B cell (primary cell): ENCODE data around the gene ALKBH8. TPM values are rescaled to one million over a fixed set of nuclear protein-coding genes. Genes with fewer than 3 reads are reported as not detected.

Source experiments
- ATAC-seq: fragments of 200-7000 bp; cut with Tn5 transposase; one replicate; pipeline ENCODE4 v1.10.0; 2021; ENCODE audit warnings: low read depth, mild to moderate bottlenecking, moderate number of reproducible peaks, moderate library complexity
- CTCF ChIA-PET: fragments of 350-600 bp; sonication (Branson Sonifier 250); formaldehyde crosslinking; loops from one replicate; lab custom pipeline; 2021; ENCODE audit warnings: antibody characterized with exemption, inconsistent platforms; lab: Charles Lee
- POLR2A ChIA-PET: fragments of 350-600 bp; sonication (Branson Sonifier 250); formaldehyde crosslinking; loops from one replicate; lab custom pipeline; 2021; ENCODE audit warnings: antibody characterized with exemption; lab: Charles Lee
- DNase-seq: peaks from one replicate; pipeline ENCODE4 v3.0.0; 2013
- H2AFZ ChIP-seq: 2 replicates; pipeline ENCODE4 v1.6.1; 2012; ENCODE audit warnings: mild to moderate bottlenecking, low read depth, low read length; ENCODE audit not compliant: insufficient read depth, poor library complexity, severe bottlenecking
- H3K27ac ChIP-seq, 2 donors: 1 replicate in 1 of 2; 2 replicates in 1 of 2; pipeline ENCODE4 v1.5.1; 2012 to 2013; ENCODE audit warnings: low read length in 2 of 2, mild to moderate bottlenecking in 2 of 2, moderate library complexity in 1 of 2
- H3K27me3 ChIP-seq, 4 experiments: fragments of 200-600 bp in 1 of 4; sonication (generic) in 1 of 4; replicated peaks in 1 of 4; 1 replicate in 2 of 4; 2 replicates in 2 of 4; pipeline versions ENCODE4 v1.6.1 to v1.7.0; 2013 to 2016; ENCODE audit warnings: low read length in 3 of 4, mild to moderate bottlenecking in 2 of 4, mixed read lengths in 1 of 4, moderate library complexity in 1 of 4; ENCODE audit not compliant: insufficient read depth in 4 of 4, control insufficient read depth in 3 of 4; ENCODE audit errors: control extremely low read depth in 1 of 4
- H3K36me3 ChIP-seq, 2 experiments: replicated peaks in 1 of 2; 1 replicate in 1 of 2; 2 replicates in 1 of 2; pipeline versions ENCODE4 v1.6.1 to v1.7.1; 2013; ENCODE audit warnings: low read length in 1 of 2; ENCODE audit not compliant: insufficient read depth in 2 of 2, control insufficient read depth in 1 of 2; ENCODE audit errors: control extremely low read depth in 1 of 2, extremely low read depth in 1 of 2
- H3K4me1 ChIP-seq, 2 donors: fragments of 200-600 bp in 1 of 2; sonication (generic) in 1 of 2; 1 replicate in 1 of 2; 2 replicates in 1 of 2; pipeline versions ENCODE4 v1.5.1 to v1.6.1; 2013 to 2017; ENCODE audit warnings: low read length in 2 of 2; ENCODE audit not compliant: control insufficient read depth in 2 of 2, insufficient read depth in 2 of 2
- H3K4me2 ChIP-seq: replicated peaks from 2 replicates; pipeline ENCODE3; 2012; ENCODE audit warnings: mild to moderate bottlenecking, low read depth, low read length; ENCODE audit not compliant: poor library complexity, severe bottlenecking
- H3K4me3 ChIP-seq, 5 experiments: fragments of 200-600 bp in 1 of 5; sonication (generic) in 1 of 5; 1 replicate in 3 of 5; 2 replicates in 2 of 5; pipeline versions ENCODE4 v1.5.1 to v1.7.0; 2011 to 2016; ENCODE audit warnings: low read length in 4 of 5, mild to moderate bottlenecking in 4 of 5, low read depth in 2 of 5, control low read depth in 1 of 5, moderate library complexity in 1 of 5; ENCODE audit not compliant: insufficient read depth in 1 of 5; ENCODE audit errors: control extremely low read depth in 1 of 5, extremely low read depth in 1 of 5
- H3K79me2 ChIP-seq: fragments of 200-600 bp; sonication (generic); one replicate; pipeline ENCODE4 v1.6.0; 2016; ENCODE audit warnings: low read length; ENCODE audit not compliant: control insufficient read depth, insufficient read depth
- H3K9ac ChIP-seq: fragments of 200-600 bp; sonication (generic); 2 replicates; pipeline ENCODE4 v1.6.1; 2017; ENCODE audit warnings: mild to moderate bottlenecking, low read length, moderate library complexity
- H3K9me3 ChIP-seq, 3 donors: one replicate each; pipeline versions ENCODE4 v1.6.1 to v1.7.1; 2013; ENCODE audit warnings: low read length in 2 of 3; ENCODE audit not compliant: control insufficient read depth in 2 of 3, insufficient read depth in 1 of 3; ENCODE audit errors: control extremely low read depth in 1 of 3
- H4K20me1 ChIP-seq: 2 replicates; pipeline ENCODE4 v1.6.0; 2012; ENCODE audit warnings: mild to moderate bottlenecking, low read length; ENCODE audit not compliant: insufficient read depth, control insufficient read depth, poor library complexity, severe bottlenecking
- H3K27ac Mint-ChIP-seq: one replicate; pipeline ENCODE4 v1.8.0; 2021; ENCODE audit warnings: mixed read lengths
- H3K27me3 Mint-ChIP-seq: one replicate; pipeline ENCODE4 v1.8.0; 2021; ENCODE audit warnings: mixed read lengths
- H3K4me1 Mint-ChIP-seq: one replicate; pipeline ENCODE4 v1.8.0; 2021; ENCODE audit warnings: mixed read lengths
- H3K4me3 Mint-ChIP-seq: one replicate; pipeline ENCODE4 v1.8.0; 2021; ENCODE audit warnings: mixed read lengths
- H3K9me3 Mint-ChIP-seq: one replicate; pipeline ENCODE4 v1.8.0; 2022; ENCODE audit warnings: mixed read lengths; ENCODE audit not compliant: insufficient read depth
- CTCF ChIP-seq: fragments of 200-600 bp; IDR thresholded peaks from one replicate; pipeline ENCODE4 v1.8.0; 2022; ENCODE audit warnings: antibody characterized with exemption, mild to moderate bottlenecking
- EZH2 ChIP-seq: IDR thresholded peaks from 2 replicates; pipeline ENCODE4 v1.6.1; 2012; ENCODE audit warnings: borderline replicate concordance, low read depth, mild to moderate bottlenecking, moderate library complexity, low read length; ENCODE audit not compliant: insufficient read depth, poor library complexity, severe bottlenecking
- WGBS: methylation state at CpG from one replicate; pipeline ENCODE4 v1.1.5; 2013; ENCODE audit warnings: missing lambda C conversion rate; ENCODE audit not compliant: insufficient coverage; 5-methylcytosine and 5-hydroxymethylcytosine counted together
- intact Hi-C: fragments of 100-400 bp; cut with micrococcal nuclease; formaldehyde crosslinking; loops from one replicate; pipeline ENCODE4 v1.10.0; 2022
- polyA plus RNA-seq: library from polyadenylated mRNA; depleted of rRNA; stranded (reverse); fragments of >200 nt; gene quantifications from 2 replicates; pipeline ENCODE4 v1.2.3, GENCODE V29; 2012
- total RNA-seq, 2 donors: library from RNA; stranded (reverse); fragments of 120-200 nt in 1 of 2; gene quantifications; 1 replicate in 1 of 2; 2 replicates in 1 of 2; pipeline versions ENCODE4 v1.2.3 to v1.2.4, GENCODE V29; 2013 to 2022

Gene ALKBH8
- total and polyA plus RNA-seq, 2 donors (not counting 1 experiment from before 2014, with no cell fraction given): 4.0 to 13.3 TPM

DNA sequence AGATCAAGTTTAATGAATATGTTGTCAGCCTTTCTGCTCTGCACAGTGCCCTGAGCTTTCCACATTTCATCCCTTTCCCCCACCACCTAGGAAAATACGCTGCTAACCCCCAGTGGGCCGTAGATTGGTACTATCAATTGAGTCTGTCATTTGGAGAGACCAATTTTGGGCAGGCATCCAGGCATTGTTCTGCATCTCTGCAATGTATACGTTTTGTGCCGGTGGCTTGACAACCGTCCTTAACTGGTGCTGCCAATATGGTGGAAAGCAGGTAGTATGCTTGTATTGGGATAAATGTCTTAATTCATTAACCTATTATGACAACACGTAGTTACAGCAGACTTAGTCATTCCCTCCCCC, 26.7 kb upstream of the ALKBH8 start:
- H3K9ac ChIP-seq: peak overlapping the region; percentile 70
- ChIA-PET POLR2A (no interaction called here), CTCF (interaction anchor here (1.1 kb wide), 1 partner anchor 30 kb away, joined by 3 read pairs; no protein-coding TSS in a partner anchor)
- intact Hi-C loops: no loop called here
- no peak for DNase-seq
- H3K4me1 Mint-ChIP-seq: peaks cover 27% of the 10 kb centered on the region
- no peak overlapping the region for H3K4me3 ChIP-seq
- H3K27ac ChIP-seq: no peak overlapping the region
- H3K79me2 ChIP-seq: no peaks in the 10 kb centered on the region
- ATAC-seq: no peak
- H3K36me3 ChIP-seq: no peaks in the 10 kb centered on the region
- no peak overlapping the region for H3K27ac Mint-ChIP-seq
- peaks cover 0 to 68% (median 62%) of the 10 kb centered on the region in 4 experiments for H3K27me3 ChIP-seq
- peaks cover 0 to 6% (median 5%) of the 10 kb centered on the region in 3 donors for H3K9me3 ChIP-seq
- no peaks in the 10 kb centered on the region for H4K20me1 ChIP-seq
- H3K4me1 ChIP-seq: peaks cover 25 to 28% of the 10 kb centered on the region in 2 donors
- peaks cover 77% of the 10 kb centered on the region for H3K27me3 Mint-ChIP-seq
- 33% methylated on average over 1 of the region's 6 CpGs for WGBS
- peak overlapping the region; percentile 88 for H3K4me3 Mint-ChIP-seq
- TF ChIP-seq CTCF (no peak), EZH2 (no peak)
- peak overlapping the region; percentile 90 for H3K4me2 ChIP-seq
- no peaks in the 10 kb centered on the region for H3K9me3 Mint-ChIP-seq
- peak overlapping the region; percentile 70 for H2AFZ ChIP-seq

GRCh38 chr11:107591378-107592230, 26.1 kb upstream of the ALKBH8 start:
- peaks cover 77% of the 10 kb centered on the region for H3K27me3 Mint-ChIP-seq
- Histone ChIP-seq H2AFZ (peak overlapping the region; percentile 70), H3K27ac (no peak overlapping the region), H3K36me3 (no peaks in the 10 kb centered on the region), H3K4me2 (peak overlapping the region; percentile 90), H4K20me1 (no peaks in the 10 kb centered on the region), H3K9ac (peak overlapping the region; percentile 70), H3K4me3 (peak overlapping the region; percentile 23 to 69 (median 48)), H3K9me3 (peaks cover 0 to 6% (median 5%) of the 10 kb centered on the region in 3 donors), H3K79me2 (no peaks in the 10 kb centered on the region), H3K27me3 (peaks cover 0 to 67% (median 66%) of the 10 kb centered on the region in 4 experiments), H3K4me1 (peaks cover 25 to 28% of the 10 kb centered on the region in 2 donors)
- WGBS: 4% methylated on average over 47 of the region's 49 CpGs
- POLR2A ChIA-PET: no interaction called here
- TF ChIP-seq EZH2: peak; percentile 66
- TF ChIP-seq CTCF: no peak
- CTCF ChIA-PET: interaction anchor here (0.6 to 1.1 kb wide), 2 partner anchors 13 to 29 kb away, joined by 3 read pairs; no protein-coding TSS in a partner anchor
- peak; percentile 35 for ATAC-seq
- no peak overlapping the region for H3K27ac Mint-ChIP-seq
- peak; percentile 41 for DNase-seq
- intact Hi-C loops: no loop called here
- no peaks in the 10 kb centered on the region for H3K9me3 Mint-ChIP-seq
- H3K4me3 Mint-ChIP-seq: peak overlapping the region; percentile 88
- peaks cover 27% of the 10 kb centered on the region for H3K4me1 Mint-ChIP-seq
